Activated CD8-positive, alpha-beta memory T cell treated with anti-CD3 and anti-CD28 coated beads, Interleukin-2, amount 50 U/mL, for 1 hour (primary cell): Measurements from ENCODE around the gene SEMA3E.
"Not testable (repeated sequence)": the region's sequence is repeated elsewhere in the genome, so short reads cannot be mapped to it uniquely, and the experiment has no call there.

Source experiments
- DNase-seq: peaks from one replicate; pipeline ENCODE4 v3.0.0-alpha.2; 2020; ENCODE audit errors: extremely low read depth

Gene SEMA3E

GRCh38 chr7:83648464-83649241 is at the start of gene SEMA3E:
TSS of gene SEMA3E (minus strand) at chr7:83649139.
- no peak for DNase-seq

GRCh38 chr7:83697804-83698530 is 49.0 kb upstream of the SEMA3E start:
- DNase-seq: no peak

DNA sequence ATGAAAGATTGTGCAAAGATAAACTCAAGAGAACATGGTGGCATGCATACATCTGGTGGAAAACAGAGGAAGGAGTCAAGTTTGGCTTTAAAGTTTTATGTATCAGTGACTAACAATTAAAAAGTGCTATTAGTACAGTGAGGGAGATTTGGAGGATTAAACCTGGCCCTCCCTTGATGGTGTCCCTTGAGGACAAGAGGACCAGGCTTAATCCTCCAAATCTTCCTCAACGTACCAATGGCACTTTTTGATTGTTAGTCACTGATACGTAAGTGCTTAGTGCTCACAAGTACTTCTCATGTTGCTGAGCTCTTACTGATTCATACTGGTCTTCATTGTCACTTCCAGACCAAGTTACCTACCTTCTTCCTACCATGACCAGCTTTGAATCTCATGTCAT is 47.2 kb upstream of the SEMA3E start:
- no peak for DNase-seq

DNA sequence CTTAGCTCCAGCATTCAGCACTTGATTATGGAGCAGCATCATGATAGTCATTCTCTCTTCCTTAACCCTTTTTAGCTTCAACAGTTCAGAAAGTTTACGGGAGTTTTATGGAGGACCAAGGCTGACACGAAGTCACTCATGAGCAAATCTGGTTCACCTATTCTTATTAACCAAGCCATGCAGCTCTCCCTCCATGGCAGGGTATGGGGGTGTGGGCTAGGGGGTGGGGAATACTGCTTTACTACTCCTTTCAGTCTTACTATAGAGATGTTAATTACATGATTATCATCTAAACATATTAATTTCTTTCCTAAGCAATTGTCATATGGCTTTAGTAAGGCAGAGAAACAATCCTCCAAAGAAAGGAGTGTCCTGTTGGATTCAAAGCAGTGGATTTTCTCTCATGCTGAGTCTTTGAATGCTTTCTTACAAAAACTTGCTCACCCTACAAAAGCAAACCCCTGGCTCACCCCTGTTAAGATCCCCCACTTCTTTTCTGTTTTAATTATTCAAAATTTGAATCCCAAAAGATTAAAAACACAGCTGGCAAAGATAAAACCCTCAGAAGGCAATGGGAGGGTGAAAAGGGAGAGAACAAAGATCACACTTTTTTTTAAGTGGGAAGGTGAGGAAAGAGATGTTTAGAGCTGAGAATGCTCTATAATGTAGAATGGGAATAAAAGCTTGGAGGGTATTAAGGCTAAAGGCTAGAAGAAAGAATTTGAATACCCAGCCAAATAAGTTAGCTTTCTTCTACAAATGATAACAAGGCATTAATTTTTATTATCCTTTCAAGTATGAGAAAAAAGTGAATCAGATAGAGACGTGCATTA is 46.4 kb upstream of the SEMA3E start:
- DNase-seq: no peak

GRCh38 chr7:83693256-83693655 is 44.3 kb upstream of the SEMA3E start:
- DNase-seq: no peak

DNA sequence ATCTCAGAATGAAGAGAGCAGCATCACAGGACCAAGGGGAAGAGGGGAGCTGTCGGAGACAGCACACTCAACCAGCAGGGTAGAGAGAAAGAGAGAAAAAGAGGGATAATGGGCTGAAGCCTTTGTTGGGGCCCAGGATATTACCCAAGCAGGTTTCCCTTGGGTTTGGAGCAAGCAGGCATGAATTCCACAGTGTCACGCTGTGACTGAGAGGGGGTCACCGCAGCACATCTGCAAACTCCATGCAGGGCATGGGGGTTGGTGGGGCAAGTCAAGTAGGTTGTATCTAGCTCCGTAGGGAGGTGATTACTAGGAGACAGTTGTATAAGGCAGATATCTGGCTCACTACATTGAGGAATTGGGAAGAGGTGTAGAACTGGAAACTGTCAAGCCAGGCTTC is 42.2 kb upstream of the SEMA3E start:
- no peak for DNase-seq

GRCh38 chr7:83689855-83690254 is 40.9 kb upstream of the SEMA3E start:
- DNase-seq: no peak

DNA sequence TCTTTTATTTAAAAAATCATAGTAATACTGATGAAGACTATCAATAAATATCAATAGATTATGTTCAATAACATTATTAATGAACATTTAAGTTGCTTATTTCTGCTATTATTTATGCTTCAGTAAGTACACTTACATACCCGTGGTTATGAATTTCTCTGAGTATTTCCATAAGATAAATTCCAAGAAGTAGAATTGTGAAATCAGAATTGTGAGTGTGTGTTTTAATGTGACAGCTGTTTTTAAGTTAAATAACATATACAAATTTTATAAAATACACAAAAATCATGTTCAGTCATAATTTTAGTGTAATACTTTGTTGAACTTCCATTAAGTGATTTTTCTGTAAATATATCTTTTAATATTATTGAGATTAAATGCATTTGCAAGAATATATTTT is 37.5 kb upstream of the SEMA3E start:
- DNase-seq: no peak

DNA sequence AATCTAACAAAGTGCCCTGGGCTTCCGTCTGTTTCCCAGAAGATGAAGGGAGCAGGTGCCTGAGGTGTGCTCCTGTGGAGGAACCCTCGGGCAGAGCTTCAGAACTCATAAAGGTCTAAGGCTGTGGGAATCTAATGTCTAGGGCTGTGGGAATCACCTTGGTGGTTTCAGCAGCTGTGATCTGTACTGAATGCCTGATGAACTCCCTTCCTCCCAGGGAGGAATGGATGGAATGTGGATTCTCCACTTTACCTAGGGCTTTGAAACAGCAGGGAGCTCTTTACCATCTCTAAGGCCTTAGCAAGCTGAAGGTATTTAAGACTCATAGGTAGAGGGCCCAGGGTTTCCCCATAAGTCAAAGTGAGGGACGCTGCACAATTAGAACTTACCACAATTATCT is 36.0 kb upstream of the SEMA3E start:
- no peak for DNase-seq

GRCh38 chr7:83681200-83681778 is 32.4 kb upstream of the SEMA3E start:
- no peak for DNase-seq

DNA sequence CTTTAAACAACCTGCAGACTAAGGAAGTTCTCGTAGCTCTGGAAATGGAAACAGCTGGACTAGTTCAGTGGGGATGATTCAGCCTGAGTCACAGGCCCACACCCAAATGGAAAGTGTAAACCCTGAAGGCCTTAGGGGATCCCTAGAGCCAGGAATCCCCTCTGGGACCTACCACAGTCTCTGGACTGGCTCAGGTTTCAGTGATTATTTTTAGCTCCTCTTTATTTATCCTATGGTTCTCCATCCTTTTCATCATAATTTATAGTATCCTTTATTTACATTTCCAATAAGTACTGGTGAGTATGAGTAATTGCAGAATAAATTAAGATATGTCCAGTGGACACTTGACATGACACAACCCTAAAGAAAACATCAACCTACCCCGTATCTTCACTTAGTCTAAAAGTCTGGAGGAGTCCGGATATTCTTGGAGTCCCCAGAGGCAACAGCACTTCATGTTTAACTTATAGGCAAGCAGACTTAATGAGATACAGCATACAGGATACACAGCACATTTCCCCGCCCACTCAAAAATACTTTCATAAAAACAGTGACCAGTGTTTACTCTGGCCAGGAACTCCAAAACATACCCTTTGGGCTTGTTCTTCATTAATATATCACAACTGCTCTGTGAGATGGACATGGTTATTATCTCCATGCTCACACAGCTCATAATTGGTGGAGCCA is 28.4 kb upstream of the SEMA3E start:
- no peak for DNase-seq

DNA sequence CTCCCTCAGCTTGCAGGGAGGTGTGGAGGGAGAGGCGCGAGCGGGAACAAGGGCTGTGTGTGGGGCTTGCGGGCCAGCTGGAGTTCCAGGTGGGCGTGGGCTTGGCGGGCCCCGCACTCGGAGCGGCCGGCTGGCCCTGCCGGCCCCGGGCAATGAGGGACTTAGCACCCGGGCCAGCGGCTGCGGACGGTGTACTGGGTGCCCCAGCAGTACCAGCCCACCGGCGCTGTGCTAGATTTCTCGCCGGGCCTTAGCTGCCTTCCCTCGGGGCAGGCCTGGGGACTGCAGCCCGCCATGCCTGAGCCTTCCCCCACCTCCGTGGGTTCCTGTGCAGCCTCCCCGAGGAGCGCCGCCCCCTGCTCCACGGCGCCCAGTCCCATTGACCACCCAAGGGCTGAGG is 24.4 kb upstream of the SEMA3E start:
- DNase-seq: not testable (repeated sequence)

DNA sequence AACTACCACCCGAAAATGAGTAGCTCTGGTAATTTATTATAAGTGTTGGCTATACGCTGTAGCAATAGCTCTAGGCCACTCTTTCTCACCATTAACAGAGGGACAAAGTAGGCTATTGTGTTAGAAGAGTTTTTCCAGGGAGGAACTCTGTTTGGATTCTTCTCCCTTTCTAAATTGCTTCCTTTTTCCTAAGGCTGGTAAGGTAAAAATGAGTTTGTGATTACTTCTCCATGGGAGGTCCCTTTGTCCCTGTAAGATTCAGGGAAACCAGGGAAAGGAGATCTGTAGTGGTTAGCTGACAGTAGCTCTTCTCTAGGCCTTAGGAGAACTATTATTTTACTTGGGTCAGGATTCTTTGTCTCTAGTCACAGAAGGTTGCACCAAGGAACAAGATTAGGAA is 23.2 kb upstream of the SEMA3E start:
- no peak for DNase-seq

DNA sequence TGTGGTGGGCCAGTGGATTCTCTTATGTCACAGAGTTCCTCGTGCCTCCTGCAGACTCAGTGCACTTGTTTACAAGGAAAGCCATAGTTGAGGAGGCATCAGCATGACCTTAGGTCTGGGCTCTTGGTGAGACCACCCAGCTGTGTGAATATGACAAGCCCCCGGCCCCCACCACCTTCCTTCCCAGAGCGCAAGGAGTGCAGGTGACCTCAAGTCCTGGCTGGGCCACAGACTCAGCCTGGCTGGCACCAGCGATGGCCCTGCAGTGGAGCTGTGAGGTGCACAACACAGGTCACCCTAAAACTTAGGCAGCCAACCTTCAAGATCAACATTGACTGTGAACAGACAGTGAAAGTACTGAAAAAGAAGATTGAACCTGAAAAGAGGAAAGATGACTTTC is 14.2 kb upstream of the SEMA3E start:
- DNase-seq: no peak

- no peak for DNase-seq
Observed at GRCh38 chr7:83658126-83658525, 9.2 kb upstream of the SEMA3E start.

- no peak for DNase-seq
Observed at GRCh38 chr7:83655951-83656556, 7.1 kb upstream of the SEMA3E start.

- DNase-seq: no peak
Observed at GRCh38 chr7:83652481-83652880, 3.5 kb upstream of the SEMA3E start.

GRCh38 chr7:83649701-83650100 is 762 bp upstream of the SEMA3E start:
- no peak for DNase-seq

GRCh38 chr7:83646027-83646426 is 2.9 kb downstream of the SEMA3E start:
- no peak for DNase-seq

DNA sequence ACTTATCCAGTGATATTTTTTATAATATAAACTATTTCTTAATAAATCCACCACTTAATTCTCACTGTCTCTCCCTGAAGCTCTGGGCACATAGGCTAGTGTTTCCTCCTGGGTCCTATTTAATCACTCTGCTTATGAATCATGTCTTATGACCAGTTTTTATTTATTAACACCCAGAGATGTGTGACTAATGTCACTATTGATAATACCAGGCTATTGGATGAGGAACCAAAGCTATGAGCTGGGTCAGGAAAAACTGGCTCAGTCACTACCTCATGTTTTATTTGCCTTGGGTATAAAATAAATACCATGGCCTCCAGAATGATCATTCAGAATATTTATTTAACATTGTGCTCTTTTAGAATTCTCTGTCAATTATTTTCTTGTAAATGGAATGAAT is 5.2 kb downstream of the SEMA3E start:
- no peak for DNase-seq

GRCh38 chr7:83643012-83643411 is 5.9 kb downstream of the SEMA3E start:
- no peak for DNase-seq
